HG03520 (cell line): ENCODE data around the gene DLG4.

Experiments used
- ATAC-seq: cut with Tn5 transposase; IDR thresholded peaks from one replicate; pipeline ENCODE4 v1.9.1; 2021; ENCODE audit warnings: mild to moderate bottlenecking, moderate library complexity; ENCODE audit not compliant: unreplicated experiment

The DLG4 gene

DNA sequence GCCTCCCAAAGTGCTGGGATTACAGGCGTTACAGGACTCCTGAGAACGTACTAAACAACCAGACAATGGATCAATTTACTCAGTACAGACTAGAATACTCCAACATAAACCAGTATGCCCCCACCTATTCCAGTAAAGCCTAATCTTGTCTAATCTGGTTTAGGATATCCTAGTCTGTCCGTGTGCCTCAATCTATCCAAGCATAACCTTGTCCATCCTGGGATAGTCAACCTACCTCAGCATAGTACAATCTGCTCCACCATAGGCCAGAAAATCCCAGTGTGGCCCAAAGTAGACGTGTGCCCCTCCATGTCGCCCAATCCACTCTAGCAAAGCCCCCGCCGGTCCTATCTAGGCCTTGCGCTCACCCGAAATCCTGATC is 14.1 kb upstream of the DLG4 start:
- no peak for ATAC-seq

DNA sequence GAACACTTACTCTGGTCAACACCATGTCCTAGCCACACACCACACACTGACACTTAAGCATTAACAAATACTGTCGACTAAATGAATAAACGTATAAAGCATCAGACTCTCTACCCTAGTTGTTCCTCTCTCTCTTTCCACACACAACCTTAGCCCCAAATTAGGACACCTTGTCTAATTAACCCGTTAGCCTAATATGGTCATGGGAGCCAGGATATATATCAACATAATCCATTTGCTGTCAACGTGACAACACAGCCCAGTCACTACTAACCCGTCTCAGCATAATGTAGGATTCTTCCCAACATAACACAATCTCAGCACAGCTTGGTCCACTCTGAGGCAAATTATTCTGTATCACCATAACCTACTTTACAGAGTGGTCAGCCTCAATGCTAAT is 12.5 kb upstream of the DLG4 start:
- no peak for ATAC-seq

DNA sequence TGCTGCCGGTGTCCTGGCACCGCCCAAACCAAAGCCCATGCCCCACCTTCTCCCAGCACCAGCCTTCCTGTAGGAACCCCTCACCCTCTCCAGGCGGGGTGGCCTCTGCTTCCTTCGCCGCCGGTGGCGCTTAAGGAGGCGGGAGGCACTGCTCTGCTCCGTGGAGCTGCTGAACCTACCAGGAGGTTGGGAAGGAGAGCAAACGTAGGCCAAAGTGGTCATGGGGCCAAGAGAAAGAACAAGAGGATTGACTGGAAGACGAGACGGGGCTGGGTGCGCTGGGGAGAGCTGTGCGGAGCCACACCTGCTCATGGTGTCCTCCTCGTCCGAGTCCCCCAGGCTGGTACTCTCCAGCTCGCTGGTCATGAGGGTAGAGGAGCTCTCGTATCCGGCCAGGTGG is 9.9 kb upstream of the DLG4 start:
- ATAC-seq: no peak

DNA sequence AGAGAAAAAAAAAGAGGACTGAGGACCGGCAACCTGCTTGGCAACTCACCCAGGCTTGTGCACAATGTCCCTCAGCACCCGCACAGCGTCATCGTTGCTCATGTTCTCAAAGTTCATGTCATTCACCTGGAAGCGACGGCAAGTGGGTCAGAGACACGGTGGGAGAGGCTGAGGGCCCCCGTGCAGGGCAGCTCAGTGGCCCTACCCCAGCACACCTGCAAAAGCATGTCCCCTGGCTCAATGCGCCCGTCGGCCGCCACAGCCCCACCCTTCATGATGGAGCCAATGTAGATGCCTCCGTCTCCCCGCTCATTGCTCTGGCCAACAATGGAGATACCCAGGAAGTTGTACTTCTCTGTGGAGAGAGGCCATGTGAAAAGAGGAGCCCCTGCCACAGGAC is 9.3 kb upstream of the DLG4 start:
- no peak for ATAC-seq

DNA sequence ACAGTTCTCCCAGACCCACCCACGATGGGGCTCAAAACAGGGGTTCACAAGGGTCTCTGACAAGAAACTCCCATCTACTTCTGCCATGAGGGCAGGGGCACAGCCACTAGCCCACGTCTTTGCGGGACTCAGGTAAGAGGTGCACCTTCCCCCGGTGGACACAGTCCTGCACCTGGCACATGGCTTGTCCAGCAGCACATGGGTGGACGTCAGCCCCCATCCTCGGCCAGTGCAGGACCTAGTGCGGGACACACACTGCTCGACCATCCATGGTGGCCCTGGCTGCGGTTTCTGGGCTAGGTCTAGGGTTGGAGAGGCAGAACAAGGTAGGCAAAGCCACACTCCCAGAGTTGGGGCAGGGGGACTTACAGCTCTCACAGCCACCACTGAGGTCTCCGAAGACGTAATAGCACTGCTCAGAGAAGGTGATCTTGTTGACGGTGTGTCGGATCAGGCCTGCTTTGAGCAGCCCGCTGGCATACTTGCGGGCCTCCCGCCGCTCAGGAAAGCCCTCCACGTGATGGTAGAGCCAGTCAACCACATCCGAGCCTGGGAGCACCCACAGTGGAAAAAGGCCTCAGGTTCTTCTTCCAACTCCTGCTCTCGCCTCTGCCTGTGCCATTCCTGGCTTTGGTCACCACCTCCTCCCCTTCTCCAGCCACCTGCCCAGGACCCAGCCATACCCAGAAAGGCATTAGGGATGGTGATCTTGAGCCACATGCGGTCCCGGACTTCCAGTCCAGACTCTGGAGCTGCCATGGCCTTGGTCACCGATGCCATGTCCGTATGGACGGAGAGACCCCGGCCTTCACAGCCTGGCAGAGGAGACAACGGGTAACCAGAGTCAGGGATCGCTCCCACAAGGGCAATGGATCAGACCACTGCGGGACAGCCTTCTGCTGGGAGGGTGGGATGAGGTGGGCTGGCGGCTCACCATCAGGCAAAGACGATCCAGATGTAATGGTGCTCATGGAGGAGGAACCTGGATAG is 7.4 kb upstream of the DLG4 start:
- no peak for ATAC-seq

DNA sequence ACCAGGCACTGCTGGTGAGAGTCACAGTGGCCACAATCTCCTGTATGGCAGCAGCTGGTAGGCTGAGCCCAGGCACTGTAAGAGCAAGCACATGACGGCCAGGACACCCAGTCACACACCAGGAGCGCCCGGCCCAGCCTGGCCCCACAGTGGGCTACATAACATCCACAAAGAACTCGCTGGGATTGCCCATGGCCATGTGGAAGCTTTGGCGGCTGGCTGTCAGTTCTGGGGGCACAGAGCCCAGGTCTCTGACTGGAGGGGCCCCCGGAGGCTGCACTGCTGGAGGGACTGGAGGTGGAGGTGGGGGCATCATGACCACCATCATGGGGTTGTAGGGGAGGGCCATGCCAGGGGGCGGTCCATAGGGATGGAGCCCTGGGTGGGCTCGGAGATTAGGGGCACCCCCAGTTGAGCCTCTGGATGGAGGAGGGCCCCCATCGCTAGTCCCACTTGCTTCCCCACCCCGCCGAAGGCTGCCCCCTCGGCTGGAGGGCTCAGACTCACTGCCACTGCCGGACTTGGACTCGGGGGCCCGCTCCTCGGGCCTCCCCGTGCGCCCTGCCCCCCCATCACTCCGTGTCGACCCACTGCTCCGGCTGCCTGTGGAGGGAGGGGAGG is 6.2 kb upstream of the DLG4 start:
- no peak for ATAC-seq

DNA sequence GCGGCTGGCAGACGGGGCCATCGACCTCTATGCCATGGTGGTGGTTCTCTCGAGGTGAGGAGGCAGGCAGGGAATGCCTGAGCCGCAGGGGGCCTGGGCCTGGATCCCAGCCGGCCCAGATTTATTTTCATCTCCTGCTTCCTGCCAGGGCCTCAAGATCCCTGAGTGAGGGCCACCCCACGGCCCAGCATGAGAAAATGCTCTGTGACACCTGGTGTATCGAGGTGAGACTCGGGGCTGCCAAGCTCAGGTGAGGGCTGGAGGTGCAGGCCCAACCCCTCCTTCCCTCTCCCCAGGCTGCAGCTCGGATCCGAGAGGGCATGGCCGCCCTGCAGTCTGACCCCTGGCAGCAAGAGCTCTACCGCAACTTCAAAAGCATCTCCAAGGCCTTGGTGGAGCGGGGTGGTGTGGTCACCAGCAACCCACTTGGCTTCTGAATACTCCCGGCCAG is 5.0 kb upstream of the DLG4 start:
- ATAC-seq: no peak

DNA sequence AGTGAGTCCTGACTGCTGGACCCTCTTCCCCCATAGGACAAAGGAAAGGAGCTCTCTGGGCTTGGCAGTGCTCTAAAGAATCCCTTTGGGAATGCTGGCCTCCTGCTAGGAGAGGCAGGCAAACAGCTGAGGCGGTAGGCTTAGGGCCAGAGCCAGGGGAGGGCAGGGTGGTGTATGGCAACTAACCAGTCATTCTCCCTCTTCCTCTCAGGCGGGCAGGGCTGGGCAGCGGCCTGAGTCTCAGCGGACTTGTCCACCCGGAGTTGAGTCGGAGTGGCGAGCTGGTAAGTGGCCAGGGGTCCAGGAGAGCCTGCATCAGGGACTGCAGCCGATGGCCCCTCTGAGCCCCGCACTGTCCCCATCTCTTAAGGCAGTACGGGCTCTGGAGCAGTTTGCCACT is 4.5 kb upstream of the DLG4 start:
- no peak for ATAC-seq

DNA sequence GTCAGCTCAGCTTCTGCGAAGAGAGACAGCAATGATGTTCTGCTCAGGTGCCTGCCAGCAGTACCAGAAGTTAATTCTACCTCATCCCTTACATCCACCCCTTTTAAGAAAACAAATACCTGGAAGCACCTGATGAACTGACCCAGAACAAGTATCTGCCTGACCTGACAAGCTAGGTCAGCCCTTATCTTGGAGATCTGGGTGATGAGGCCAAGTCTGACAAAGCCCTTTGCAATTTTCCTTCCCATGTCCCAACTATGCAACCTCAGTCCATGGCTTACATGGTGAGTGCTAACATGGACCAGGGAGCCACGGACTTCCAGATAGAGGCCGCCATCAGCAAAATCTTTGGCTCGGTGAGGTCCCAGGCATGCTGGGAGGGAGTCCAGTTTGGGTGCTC is 3.7 kb upstream of the DLG4 start:
- ATAC-seq: no peak

DNA sequence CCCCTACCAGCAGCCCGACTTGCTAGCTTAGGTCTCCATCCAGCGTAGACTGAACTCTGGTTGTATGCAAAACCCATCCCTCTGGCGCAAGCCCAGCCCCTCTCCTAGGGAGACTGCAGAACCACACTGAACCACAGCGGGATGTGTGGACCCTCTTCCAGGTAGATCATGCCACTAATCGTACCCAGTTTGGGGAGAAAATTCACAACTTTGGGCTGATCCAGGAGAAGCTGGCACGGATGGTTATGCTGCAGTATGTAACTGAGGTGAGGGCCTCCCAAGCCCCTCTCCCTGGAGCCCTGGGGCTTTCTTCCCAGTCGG is 3.3 kb upstream of the DLG4 start:
- ATAC-seq: no peak

DNA sequence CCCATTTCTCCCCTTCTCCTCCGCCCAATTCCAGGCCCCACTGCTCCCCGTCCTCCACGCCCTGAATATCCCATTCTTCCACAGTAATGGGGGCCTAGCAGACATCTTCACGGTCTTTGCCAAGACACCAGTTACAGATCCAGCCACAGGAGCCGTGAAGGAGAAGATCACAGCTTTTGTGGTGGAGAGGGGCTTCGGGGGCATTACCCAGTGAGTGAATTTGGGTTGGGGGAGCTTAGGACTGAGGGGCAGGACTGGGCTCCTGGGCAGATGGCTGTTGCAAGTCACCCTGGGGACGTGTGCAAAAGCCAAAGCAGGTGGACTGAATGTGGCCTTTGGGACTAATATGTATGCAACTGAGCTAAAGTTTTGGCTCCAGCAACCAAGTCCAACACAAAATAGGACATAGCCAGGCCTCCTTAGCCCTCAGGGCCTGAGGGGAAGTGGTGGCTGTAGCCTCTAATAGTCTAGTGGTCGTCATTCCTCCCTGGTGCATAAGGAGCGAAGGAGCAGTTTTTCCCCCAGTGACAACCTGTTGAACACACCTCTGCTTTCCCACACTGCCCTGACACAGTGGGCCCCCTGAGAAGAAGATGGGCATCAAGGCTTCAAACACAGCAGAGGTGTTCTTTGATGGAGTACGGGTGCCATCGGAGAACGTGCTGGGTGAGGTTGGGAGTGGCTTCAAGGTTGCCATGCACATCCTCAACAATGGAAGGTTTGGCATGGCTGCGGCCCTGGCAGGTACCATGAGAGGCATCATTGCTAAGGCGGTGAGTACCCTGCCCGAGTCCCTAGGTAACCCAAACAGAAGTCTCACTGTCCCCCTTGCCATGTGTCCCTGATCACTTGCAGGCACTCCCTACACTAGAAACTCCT is 2.7 kb upstream of the DLG4 start:
- ATAC-seq: no peak

DNA sequence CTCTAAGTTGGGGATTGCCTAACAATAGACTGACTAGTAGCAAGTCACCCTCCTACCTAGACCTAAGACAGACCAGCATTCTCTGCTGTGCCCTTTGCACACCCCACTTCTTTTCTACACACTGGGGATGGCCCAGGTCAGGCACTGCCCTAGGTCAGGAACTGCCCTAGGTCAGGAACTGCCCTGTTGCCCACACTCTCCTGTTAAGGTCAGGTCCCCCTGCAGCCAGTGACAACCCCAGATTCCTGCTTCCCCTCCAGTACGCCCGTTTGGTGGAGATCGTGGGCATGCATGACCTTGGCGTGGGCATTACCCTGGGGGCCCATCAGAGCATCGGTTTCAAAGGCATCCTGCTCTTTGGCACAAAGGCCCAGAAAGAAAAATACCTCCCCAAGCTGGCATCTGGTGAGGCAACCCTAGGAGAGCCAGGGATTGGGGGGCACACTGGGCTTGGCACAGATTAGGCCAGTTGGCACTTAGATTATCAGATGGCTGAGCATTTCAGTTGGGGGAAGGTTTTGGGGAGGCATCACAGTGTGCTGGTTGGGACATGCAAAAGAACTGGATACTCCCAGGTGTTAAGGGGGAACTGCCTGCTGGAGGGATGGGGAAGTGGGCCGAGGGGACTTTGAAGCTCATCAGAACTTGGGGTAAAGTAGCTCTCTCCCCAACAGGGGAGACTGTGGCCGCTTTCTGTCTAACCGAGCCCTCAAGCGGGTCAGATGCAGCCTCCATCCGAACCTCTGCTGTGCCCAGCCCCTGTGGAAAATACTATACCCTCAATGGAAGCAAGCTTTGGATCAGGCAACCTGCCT is 1.8 kb upstream of the DLG4 start:
- no peak for ATAC-seq

DNA sequence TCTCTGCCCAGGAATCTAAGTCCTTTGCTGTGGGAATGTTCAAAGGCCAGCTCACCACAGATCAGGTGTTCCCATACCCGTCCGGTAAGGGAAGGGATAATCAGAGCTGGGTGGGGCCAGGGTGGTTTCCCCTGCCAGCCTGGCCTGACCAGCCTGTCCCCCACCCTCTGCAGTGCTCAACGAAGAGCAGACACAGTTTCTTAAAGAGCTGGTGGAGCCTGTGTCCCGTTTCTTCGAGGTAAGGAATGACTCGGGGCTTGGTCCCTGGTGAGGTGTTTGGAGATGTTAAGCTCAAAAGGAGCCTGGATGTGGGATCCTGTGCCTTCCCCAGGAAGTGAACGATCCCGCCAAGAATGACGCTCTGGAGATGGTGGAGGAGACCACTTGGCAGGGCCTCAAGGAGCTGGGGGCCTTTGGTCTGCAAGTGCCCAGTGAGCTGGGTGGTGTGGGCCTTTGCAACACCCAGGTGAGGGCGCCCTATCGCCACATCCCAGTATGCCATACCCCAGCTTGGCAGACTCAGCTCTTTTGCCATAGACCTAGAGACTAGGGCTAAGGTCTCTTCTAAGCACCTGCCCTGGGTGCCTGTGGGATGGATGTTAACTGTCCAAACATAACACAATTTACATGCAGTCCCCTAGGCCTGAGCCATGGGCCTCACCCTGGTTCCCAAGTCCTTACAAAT is 1.1 kb upstream of the DLG4 start:
- ATAC-seq: no peak

DNA sequence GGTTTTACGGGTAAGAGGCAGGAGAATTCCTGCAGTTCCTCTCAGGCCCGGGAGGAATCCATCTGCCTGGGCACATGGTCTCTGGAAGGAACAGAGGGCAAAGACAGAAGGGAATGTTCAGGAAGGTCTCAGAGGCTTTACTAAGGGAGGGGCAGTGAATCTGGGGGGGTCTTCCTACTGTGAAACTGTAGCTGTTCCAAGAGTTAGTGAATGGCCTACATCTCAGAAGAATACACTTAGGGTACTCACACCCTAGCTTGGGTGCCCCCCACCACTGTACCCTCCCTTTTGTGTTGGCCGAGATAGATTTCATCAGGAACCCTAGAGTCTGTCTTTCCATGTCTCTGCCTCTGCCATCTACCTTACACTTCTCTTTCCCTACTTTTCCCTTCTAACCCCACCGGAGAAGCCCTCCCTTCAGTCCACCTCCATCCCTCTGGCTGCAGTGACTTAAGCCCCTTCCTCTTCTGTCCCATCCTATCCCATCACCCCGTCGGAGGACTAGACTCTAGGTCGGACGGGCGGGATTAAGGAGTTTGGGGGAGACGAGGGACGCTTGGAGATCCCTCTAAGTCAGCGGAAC is 316 bp downstream of the DLG4 start:
- ATAC-seq: no peak

DNA sequence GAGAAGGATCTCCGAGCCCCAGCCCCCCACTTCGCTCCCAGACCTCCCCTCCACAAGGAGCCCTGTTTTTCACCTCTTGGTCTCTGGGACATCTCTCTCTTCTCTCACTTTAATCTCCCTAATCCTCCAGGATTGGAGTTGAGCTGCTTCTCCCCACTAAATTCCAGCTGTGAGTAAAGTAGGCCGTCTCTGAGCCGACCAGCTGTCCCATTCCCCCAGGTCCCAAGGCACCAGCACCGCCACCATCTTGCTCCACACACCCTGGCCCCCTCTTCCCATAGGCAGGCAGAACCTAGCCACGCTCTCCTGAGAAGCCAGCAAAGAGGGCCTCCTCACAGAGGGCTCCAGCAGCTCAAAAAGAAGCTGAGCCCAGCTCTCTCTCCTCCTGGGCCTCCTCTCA is 878 bp downstream of the DLG4 start:
- ATAC-seq: no peak

DNA sequence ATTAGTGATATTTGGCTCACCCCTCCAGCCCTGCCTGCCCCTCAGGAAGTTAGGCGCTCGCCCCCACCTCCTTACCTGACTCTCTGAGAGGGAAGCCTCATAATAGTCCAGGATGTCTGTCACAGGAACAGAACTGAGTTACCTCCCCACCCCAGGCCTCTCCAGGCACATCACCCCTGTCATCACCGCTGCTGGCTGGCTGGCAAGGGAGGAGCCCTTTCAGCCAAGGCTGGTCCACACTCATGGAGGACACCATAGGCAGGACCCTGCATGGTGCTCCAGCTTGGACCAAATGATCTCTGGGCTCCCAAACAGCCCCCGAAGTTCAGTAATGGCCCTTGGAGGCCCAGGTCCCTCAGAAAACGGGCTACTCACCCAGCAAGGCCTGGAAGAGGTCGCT is 1.5 kb downstream of the DLG4 start:
- ATAC-seq: no peak

DNA sequence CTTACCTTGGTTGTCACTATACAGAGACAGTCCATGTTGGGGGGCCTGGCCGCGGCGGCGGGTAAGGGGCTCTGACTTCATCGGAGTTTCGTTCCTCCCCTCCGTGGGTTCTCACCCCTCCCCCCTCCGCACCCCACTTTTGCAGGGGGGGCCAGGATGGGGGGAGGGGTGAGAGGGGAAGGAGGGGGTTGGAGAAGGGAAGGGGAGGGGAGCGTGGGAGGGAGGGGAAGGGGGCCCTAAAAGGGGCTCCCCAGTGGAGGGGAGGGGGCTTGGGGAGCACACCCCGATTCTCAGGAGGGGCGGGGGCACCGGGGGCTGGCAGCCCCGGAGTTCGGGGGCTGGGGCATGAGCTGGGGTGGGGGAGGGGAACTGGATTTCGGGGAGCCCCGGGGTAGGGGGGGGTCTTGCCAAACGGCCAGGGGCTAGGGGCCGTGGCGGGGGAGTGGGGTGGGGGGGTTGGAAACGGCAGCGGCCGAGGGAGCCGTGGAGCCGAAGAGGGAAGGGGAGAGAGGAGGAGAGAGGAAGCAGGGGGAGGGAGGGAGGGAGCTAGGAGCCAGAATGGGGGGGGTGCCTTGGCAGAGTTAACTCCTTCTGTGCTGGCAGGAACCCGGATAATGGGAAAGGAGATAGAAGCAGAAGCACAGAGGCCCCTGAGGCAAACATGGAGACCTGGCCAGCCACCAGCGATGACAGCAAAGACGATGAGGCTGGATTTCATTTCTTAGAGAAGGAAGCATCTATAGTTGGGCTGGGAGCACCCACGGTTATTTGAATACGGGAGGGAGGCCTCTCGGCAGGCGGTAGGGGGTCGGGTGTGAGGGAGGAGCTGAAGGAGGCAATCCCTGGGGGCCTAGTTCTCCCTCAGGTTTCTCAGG is 2.3 kb downstream of the DLG4 start:
- no peak for ATAC-seq

DNA sequence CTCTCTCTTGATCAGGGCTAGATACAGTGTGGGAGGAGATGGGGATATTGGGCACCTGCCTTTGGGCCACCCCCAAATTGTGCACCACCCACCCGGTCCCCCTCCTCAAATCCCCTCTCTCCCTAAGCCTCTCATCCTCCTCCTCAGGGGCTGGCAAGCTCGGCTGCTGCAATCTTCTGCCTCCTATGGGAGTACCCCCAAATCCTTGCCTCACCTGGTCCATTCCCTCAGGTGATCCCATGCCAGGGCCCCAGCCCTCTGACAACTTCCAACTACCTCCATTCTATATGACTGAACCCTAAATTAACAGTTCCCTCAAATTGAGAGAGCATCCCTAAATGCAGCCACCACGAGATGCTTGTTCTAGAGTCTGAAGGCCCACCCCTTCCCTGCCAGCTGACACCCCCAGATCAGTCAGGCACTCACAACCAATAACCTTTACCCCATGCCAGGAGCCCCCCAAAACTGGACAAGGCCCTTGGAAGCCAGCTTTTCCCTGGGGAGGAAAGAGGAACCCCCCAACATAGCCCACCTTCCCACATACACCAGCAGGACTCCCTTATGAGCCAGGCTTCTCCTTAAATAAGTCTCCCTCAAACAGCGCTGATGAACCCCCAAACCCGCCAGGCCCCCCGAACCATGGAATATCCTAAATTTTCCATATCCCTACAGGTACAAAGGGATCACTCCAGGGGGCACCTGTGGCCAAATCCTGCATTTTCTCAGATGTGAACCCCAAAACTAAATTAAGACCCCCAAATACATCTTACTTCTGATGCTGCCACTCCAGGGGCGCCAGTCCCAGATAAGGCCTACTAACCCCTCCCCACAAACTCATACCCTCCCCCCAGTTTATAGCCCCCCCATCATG is 3.2 kb downstream of the DLG4 start:
- no peak for ATAC-seq
